Panc1 (cell line): ENCODE data around the gene RRP9.

ENCODE experiments used
- POLR2AphosphoS5 ChIP-seq: IDR thresholded peaks from 2 replicates; pipeline ENCODE4 v1.6.1; 2012; ENCODE audit warnings: mild to moderate bottlenecking, low read depth, low read length, moderate library complexity
- TF ChIP-seq, protein P1 (sequence below): fragments of 450-650 bp; IDR thresholded peaks from 2 replicates; pipeline ENCODE4 v1.5.1; 2017; ENCODE audit warnings: mild to moderate bottlenecking

DNA sequence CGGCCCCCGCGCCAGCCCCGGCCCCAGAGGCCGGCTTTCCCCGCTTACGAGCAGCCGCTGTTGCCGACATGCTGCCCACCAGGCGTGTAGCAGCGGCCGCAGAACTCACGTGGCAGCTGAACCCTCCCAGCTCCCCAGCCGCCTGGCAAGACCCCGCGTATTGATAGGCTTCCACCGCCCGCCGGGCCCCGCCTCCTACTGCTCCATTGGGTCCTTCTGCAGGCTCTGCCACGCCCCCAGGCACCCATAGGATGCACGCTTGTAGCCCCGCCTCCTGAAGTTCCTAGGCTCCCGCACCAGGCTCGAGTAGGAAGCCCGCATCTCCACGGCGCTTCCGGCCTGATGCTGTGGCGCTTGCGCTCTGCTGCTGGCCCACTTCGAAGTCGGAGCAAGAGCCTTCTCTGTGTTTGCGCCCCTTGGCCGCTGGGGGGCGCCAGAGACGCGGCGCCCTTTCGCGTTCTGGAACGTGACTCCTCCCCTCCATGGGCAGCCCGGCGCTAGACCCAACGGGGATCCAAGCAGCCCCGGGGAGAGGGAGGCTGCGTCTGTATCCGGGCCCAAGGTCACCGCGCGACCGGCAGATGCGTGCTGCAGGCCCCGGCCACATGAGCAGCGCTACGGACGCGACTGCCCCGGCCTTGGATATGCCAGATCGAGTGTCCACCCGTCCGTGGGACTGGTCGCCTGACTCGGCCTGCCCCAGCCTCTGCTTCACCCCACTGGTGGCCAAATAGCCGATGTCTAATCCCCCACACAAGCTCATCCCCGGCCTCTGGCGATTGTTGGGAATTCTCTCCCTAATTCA, at the start of gene RRP9, which contains the start of gene PARP3:
- TF ChIP-seq, protein P1, sequence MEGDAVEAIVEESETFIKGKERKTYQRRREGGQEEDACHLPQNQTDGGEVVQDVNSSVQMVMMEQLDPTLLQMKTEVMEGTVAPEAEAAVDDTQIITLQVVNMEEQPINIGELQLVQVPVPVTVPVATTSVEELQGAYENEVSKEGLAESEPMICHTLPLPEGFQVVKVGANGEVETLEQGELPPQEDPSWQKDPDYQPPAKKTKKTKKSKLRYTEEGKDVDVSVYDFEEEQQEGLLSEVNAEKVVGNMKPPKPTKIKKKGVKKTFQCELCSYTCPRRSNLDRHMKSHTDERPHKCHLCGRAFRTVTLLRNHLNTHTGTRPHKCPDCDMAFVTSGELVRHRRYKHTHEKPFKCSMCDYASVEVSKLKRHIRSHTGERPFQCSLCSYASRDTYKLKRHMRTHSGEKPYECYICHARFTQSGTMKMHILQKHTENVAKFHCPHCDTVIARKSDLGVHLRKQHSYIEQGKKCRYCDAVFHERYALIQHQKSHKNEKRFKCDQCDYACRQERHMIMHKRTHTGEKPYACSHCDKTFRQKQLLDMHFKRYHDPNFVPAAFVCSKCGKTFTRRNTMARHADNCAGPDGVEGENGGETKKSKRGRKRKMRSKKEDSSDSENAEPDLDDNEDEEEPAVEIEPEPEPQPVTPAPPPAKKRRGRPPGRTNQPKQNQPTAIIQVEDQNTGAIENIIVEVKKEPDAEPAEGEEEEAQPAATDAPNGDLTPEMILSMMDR, result peak; percentile 98
- peak; percentile 54; the same call in 1 of the 2 replicates for TF ChIP-seq POLR2AphosphoS5
